Gastroesophageal sphincter (tissue), 3 donors: ENCODE data around the gene ENTHD1.

Experiments used
- EP300 ChIP-seq: sonication (generic); formaldehyde crosslinking; IDR thresholded peaks from one replicate; pipeline ENCODE4 v1.6.1; 2017; ENCODE audit warnings: antibody characterized with exemption, mild to moderate bottlenecking
- POLR2A ChIP-seq, 2 donors: fragments of 450-650 bp; IDR thresholded peaks; one replicate each; pipeline ENCODE4 v1.6.1; 2017; ENCODE audit warnings: antibody characterized with exemption in 2 of 2, mild to moderate bottlenecking in 2 of 2, moderate library complexity in 1 of 2
- POLR2AphosphoS5 ChIP-seq: sonication (generic); formaldehyde crosslinking; IDR thresholded peaks from one replicate; pipeline ENCODE4 v1.6.1; 2017; ENCODE audit warnings: antibody characterized with exemption
- TF ChIP-seq, protein P1 (sequence below), 4 experiments: fragments of 200-600 bp in 2 of 4; fragments of 450-650 bp in 2 of 4; sonication (generic) in 1 of 4; IDR thresholded peaks; one replicate each; pipeline ENCODE4 v1.5.1; 2017 to 2019; ENCODE audit warnings: antibody characterized with exemption in 4 of 4, mild to moderate bottlenecking in 2 of 4, moderate library complexity in 2 of 4

DNA sequence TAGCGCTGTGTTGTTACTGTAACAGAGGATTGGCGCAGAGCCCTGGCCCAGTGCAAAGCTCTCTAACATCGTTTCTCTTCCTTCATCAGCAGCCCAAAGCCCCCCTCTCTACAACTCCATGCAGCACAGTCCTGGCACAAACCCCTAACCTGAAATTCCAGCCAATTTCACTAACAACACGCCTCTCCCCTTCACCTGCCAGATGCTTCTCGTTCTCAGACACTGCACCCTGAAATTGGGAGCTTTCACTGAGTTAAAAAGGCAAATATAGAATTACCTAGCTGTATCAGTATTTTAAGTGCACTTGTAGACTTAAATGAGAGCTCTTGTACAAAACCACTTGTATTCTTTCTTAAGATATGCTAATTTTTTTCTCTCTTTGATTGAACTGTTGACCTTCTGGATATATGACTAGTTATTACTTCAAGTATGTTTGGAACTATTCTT is 23.7 kb upstream of the ENTHD1 start:
- TF ChIP-seq, protein P1, sequence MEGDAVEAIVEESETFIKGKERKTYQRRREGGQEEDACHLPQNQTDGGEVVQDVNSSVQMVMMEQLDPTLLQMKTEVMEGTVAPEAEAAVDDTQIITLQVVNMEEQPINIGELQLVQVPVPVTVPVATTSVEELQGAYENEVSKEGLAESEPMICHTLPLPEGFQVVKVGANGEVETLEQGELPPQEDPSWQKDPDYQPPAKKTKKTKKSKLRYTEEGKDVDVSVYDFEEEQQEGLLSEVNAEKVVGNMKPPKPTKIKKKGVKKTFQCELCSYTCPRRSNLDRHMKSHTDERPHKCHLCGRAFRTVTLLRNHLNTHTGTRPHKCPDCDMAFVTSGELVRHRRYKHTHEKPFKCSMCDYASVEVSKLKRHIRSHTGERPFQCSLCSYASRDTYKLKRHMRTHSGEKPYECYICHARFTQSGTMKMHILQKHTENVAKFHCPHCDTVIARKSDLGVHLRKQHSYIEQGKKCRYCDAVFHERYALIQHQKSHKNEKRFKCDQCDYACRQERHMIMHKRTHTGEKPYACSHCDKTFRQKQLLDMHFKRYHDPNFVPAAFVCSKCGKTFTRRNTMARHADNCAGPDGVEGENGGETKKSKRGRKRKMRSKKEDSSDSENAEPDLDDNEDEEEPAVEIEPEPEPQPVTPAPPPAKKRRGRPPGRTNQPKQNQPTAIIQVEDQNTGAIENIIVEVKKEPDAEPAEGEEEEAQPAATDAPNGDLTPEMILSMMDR (IDR thresholded peaks at IDR 0.05) = no peak
- TF ChIP-seq EP300 = no peak
- no peak for TF ChIP-seq POLR2A (IDR thresholded peaks at IDR 0.05)
- no peak for TF ChIP-seq POLR2AphosphoS5
